HepG2 (cell line): ENCODE results near the gene REC114. TPM values are rescaled to one million over a fixed set of nuclear protein-coding genes. Genes with fewer than 3 reads are reported as not detected.

Experiments used
- ATAC-seq: fragments of 200-7000 bp; cut with Tn5 transposase; 3 replicates; pipeline ENCODE4 v1.9.1; 2020; ENCODE audit warnings: mild to moderate bottlenecking, moderate library complexity
- BruUV-seq: library from RNA; stranded (reverse); fragments of 400-500 nt; replicated peaks from 2 replicates; lab custom pipeline; 2021; lab: Mats Ljungman, UMichigan
- CTCF ChIA-PET: fragments of 300-600 bp; formaldehyde crosslinking; extraction: SDS; loops from one replicate; lab custom pipeline; 2021; ENCODE audit warnings: low total read pairs, inconsistent platforms, low intra/inter-chr PET ratio; lab: Yijun Ruan, JAX
- POLR2A ChIA-PET: fragments of 350-600 bp; sonication (Branson Sonifier 250); formaldehyde crosslinking; loops from one replicate; lab custom pipeline; 2020; ENCODE audit warnings: antibody characterized with exemption, inconsistent platforms; lab: Yijun Ruan, JAX
- DNase-seq: peaks from one replicate; pipeline ENCODE4 v3.0.0-alpha.2; 2015; ENCODE audit warnings: low spot score
- FAIRE-seq: peaks from 3 replicates; lab custom pipeline; 2011; peaks lifted over from hg19 to GRCh38; lab: Jason Lieb, UNC
- H2AFZ ChIP-seq: one replicate; pipeline ENCODE4 v1.6.1; 2011; ENCODE audit warnings: low read length, inconsistent platforms
- H3K27ac ChIP-seq: fragments of 300-600 bp; 3 replicates; pipeline ENCODE4 v1.8.0; 2011; ENCODE audit warnings: mixed run types, mild to moderate bottlenecking, mixed read lengths, low read length, inconsistent platforms; ENCODE audit not compliant: insufficient read depth; ENCODE audit errors: extremely low read length
- H3K27me3 ChIP-seq, 2 experiments: fragments of 200-600 bp in 1 of 2; 2 replicates in 1 of 2; 3 replicates in 1 of 2; pipeline versions ENCODE4 v1.6.0 to v1.8.0; 2011; ENCODE audit warnings: low read length in 2 of 2, mild to moderate bottlenecking in 2 of 2, moderate library complexity in 2 of 2, inconsistent platforms in 1 of 2; ENCODE audit not compliant: insufficient read depth in 2 of 2, control insufficient read depth in 1 of 2
- H3K36me3 ChIP-seq, 2 experiments: fragments of 200-600 bp in 1 of 2; replicated peaks in 1 of 2; 2 replicates in 1 of 2; 3 replicates in 1 of 2; pipeline versions ENCODE4 v1.5.1 to v1.8.0; 2011; ENCODE audit warnings: low read length in 2 of 2, inconsistent platforms in 1 of 2; ENCODE audit not compliant: insufficient read depth in 2 of 2, control insufficient read depth in 1 of 2
- H3K4me1 ChIP-seq: 2 replicates; pipeline ENCODE4 v1.5.1; 2012; ENCODE audit warnings: low read length, inconsistent platforms; ENCODE audit not compliant: insufficient read depth
- H3K4me2 ChIP-seq: 2 replicates; pipeline ENCODE4 v1.6.0; 2011; ENCODE audit warnings: low read depth, low read length, inconsistent platforms
- H3K4me3 ChIP-seq, 3 experiments: fragments of 200-600 bp in 1 of 3; sonication (generic), shearing (Covaris generic) in 1 of 3; replicated peaks in 1 of 3; 2 replicates each; pipeline ENCODE4 v1.5.1; 2011 to 2016; ENCODE audit warnings: low read length in 3 of 3, inconsistent platforms in 2 of 3, low read depth in 2 of 3, mild to moderate bottlenecking in 2 of 3, control low read depth in 1 of 3, mixed read lengths in 1 of 3; ENCODE audit not compliant: insufficient read depth in 1 of 3
- H3K79me2 ChIP-seq: one replicate; pipeline ENCODE4 v1.6.1; 2011; ENCODE audit warnings: low read length, inconsistent platforms; ENCODE audit not compliant: insufficient read depth
- H3K9ac ChIP-seq: 2 replicates; pipeline ENCODE4 v1.6.0; 2011; ENCODE audit warnings: mild to moderate bottlenecking, low read depth, low read length, inconsistent platforms; ENCODE audit not compliant: insufficient read depth
- H3K9me3 ChIP-seq: 2 replicates; pipeline ENCODE4 v1.5.1; 2012; ENCODE audit warnings: mild to moderate bottlenecking, low read length
- H4K20me1 ChIP-seq: 2 replicates; pipeline ENCODE4 v1.6.0; 2011; ENCODE audit warnings: inconsistent platforms, mild to moderate bottlenecking, low read length, moderate library complexity; ENCODE audit not compliant: insufficient read depth
- RBM22 ChIP-seq: fragments of 200-400 bp; formaldehyde crosslinking; optimal IDR thresholded peaks from 2 replicates; pipeline ENCODE3; 2017; ENCODE audit warnings: mild to moderate bottlenecking, low read length, moderate library complexity
- WGBS: methylation state at CpG from one replicate; pipeline ENCODE4 v1.1.6; 2017; ENCODE audit warnings: low lambda C conversion rate; 5-methylcytosine and 5-hydroxymethylcytosine counted together
- in situ Hi-C: cut with HindIII; loops from 2 replicates; pipeline ENCODE4 v1.10.0; 2017; ENCODE audit warnings: low pct_unique_long_range_greater_than_20kb; ENCODE audit not compliant: extremely low pct_ligation_motif_present
- intact Hi-C: fragments of 100-400 bp; cut with micrococcal nuclease; formaldehyde crosslinking; loops from one replicate; pipeline ENCODE4 v1.10.0; 2022; ENCODE audit not compliant: unreplicated experiment
- polyA plus RNA-seq, 8 experiments: library from polyadenylated mRNA; depleted of rRNA in 3 of 8; stranded (reverse) in 7 of 8; unstranded in 1 of 8; fragments of >200 nt; fragmentation: Illumina TruSeq in 4 of 8; extraction: Trizol in 4 of 8; gene quantifications; 2 replicates each; pipeline versions ENCODE4 v1.2.1 to v1.2.3, GENCODE V29; 2011 to 2016; ENCODE audit warnings: low read depth in 4 of 8, missing spikeins in 1 of 8, mixed read lengths in 1 of 8; ENCODE audit not compliant: insufficient read depth in 1 of 8
- total RNA-seq, 5 experiments: library from RNA; depleted of rRNA; stranded (reverse); fragments of >200 nt; fragmentation: Illumina TruSeq; extraction: Trizol; gene quantifications; 2 replicates each; pipeline ENCODE4 v1.2.3, GENCODE V29; 2016; ENCODE audit warnings: low read depth in 1 of 5
- TF ChIP-seq, protein P1 (sequence below): sonication (generic); formaldehyde crosslinking; IDR thresholded peaks from 2 replicates; pipeline ENCODE4 v1.5.0; 2020; ENCODE audit warnings: missing genetic modification reagents
- TF ChIP-seq, protein P2 (sequence below): sonication (generic); formaldehyde crosslinking; IDR thresholded peaks from 2 replicates; pipeline ENCODE4 v1.9.0; 2021; ENCODE audit warnings: missing genetic modification reagents, borderline replicate concordance

Gene REC114
- total and polyA plus RNA-seq, 2 of the 13 experiments (the other 11 are each of a cell fraction or from before 2014, with no cell fraction given), result not detected

DNA sequence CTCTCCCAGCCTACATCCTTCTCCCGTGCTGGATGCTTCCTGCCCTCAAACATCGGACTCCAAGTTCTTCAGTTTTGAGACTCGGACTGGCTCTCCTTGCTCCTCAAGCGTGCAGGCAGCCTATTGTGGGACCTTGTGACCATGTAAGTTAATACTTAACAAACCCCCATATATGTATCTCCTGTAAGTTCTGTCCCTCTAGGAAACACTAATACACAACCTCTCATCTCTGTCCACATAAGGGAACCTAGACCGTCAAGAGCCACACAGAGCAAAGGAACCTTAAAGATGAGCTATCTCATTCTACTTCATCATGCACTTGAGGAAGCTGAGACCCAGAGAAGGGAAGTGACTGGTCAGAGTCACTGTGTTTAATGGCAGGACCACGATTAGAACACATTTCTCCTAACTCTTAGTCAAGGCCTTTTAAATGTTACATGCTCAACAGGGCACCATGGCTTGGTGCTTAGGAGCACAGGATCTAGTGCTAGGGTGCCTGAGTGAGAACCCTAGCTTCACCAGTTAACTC is 140.0 kb downstream of the REC114 start (continued):
- TF ChIP-seq, protein P1, sequence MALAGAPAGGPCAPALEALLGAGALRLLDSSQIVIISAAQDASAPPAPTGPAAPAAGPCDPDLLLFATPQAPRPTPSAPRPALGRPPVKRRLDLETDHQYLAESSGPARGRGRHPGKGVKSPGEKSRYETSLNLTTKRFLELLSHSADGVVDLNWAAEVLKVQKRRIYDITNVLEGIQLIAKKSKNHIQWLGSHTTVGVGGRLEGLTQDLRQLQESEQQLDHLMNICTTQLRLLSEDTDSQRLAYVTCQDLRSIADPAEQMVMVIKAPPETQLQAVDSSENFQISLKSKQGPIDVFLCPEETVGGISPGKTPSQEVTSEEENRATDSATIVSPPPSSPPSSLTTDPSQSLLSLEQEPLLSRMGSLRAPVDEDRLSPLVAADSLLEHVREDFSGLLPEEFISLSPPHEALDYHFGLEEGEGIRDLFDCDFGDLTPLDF, result no peak

GRCh38 chr15:73583544-73583943 is 140.6 kb downstream of the REC114 start:
- Histone ChIP-seq H2AFZ (no peak overlapping the region), H3K27ac (no peak overlapping the region)
- CTCF ChIA-PET, result no interaction called here
- intact Hi-C loops, result no loop called here
- TF ChIP-seq, protein P2, sequence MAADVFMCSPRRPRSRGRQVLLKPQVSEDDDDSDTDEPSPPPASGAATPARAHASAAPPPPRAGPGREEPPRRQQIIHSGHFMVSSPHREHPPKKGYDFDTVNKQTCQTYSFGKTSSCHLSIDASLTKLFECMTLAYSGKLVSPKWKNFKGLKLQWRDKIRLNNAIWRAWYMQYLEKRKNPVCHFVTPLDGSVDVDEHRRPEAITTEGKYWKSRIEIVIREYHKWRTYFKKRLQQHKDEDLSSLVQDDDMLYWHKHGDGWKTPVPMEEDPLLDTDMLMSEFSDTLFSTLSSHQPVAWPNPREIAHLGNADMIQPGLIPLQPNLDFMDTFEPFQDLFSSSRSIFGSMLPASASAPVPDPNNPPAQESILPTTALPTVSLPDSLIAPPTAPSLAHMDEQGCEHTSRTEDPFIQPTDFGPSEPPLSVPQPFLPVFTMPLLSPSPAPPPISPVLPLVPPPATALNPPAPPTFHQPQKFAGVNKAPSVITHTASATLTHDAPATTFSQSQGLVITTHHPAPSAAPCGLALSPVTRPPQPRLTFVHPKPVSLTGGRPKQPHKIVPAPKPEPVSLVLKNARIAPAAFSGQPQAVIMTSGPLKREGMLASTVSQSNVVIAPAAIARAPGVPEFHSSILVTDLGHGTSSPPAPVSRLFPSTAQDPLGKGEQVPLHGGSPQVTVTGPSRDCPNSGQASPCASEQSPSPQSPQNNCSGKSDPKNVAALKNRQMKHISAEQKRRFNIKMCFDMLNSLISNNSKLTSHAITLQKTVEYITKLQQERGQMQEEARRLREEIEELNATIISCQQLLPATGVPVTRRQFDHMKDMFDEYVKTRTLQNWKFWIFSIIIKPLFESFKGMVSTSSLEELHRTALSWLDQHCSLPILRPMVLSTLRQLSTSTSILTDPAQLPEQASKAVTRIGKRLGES (CRISPR knock-in tag), result no peak
- peak; percentile 79 for TF ChIP-seq RBM22
- TF ChIP-seq, all 625 proteins: peak for 1
- Histone ChIP-seq H4K20me1 (no peaks in the 10 kb centered on the region), H3K79me2 (no peaks in the 10 kb centered on the region), H3K4me2 (no peak overlapping the region), H3K36me3 (peaks cover 23 to 71% of the 10 kb centered on the region in 2 experiments), H3K4me1 (no peaks in the 10 kb centered on the region), H3K27me3 (no peaks in the 10 kb centered on the region), H3K9ac (no peak overlapping the region), H3K9me3 (no peaks in the 10 kb centered on the region), H3K4me3 (no peak overlapping the region)
- whole genome bisulfite sequencing, result 96% methylated on average over 3 of the region's 3 CpGs
- FAIRE-seq (no peak), ATAC-seq (no peak), DNase-seq (no peak)
- in situ Hi-C loops, result no loop called here
- BruUV-seq, result no TSS peak
- POLR2A ChIA-PET, result no interaction called here
